ENCODE results near the gene SLC35F2. TPM values are rescaled to one million over a fixed set of nuclear protein-coding genes. Genes with fewer than 3 reads are reported as not detected.

Gene SLC35F2
- total RNA-seq, 3 donors from 2014 or later (not counting 1 experiment from before 2014, with no cell fraction given), result 1.2 to 3.7 (median 2.7) TPM

GRCh38 chr11:107780775-107781174, 77.8 kb downstream of the SLC35F2 start:
- Mint-ChIP-seq H3K36me3 (no peaks in the 10 kb centered on the region), H3K27ac (no peak overlapping the region), H3K9me3 (no peaks in the 10 kb centered on the region), H3K27me3 (ENCODE audit: low read depth in 2 of 2) (peaks cover 0 to 6% of the 10 kb centered on the region in 2 donors), H3K4me1 (no peaks in the 10 kb centered on the region), H3K4me3 (no peak overlapping the region)
- ATAC-seq, result no peak
- 61% methylated on average over 3 of the region's 3 CpGs for WGBS (ENCODE audit: insufficient coverage)
- no peak overlapping the region for H3K27ac ChIP-seq (ENCODE audit: low read length)
- TF ChIP-seq CTCF (IDR thresholded peaks at IDR 0.05), result no peak
- no peaks in the 10 kb centered on the region for H3K9me3 ChIP-seq (ENCODE audit: control insufficient read depth, insufficient read depth, low read length)
- intact Hi-C loops (cut with micrococcal nuclease), result no loop called here
- no peak for DNase-seq
- H3K4me1 ChIP-seq (ENCODE audit: control insufficient read depth, insufficient read depth, low read length), result no peaks in the 10 kb centered on the region
- H3K27me3 ChIP-seq (ENCODE audit: control insufficient read depth, insufficient read depth, low read length), result no peaks in the 10 kb centered on the region
- no peaks in the 10 kb centered on the region for H3K36me3 ChIP-seq (ENCODE audit: control insufficient read depth, insufficient read depth, low read length)
- no peak overlapping the region for H3K4me3 ChIP-seq (ENCODE audit: low read length)

- Histone ChIP-seq H3K4me1 (ENCODE audit: control insufficient read depth, insufficient read depth, low read length) (no peaks in the 10 kb centered on the region), H3K36me3 (ENCODE audit: control insufficient read depth, insufficient read depth, low read length) (no peaks in the 10 kb centered on the region), H3K27ac (ENCODE audit: low read length) (no peak overlapping the region), H3K4me3 (ENCODE audit: low read length) (no peak overlapping the region), H3K9me3 (ENCODE audit: control insufficient read depth, insufficient read depth, low read length) (no peaks in the 10 kb centered on the region), H3K27me3 (ENCODE audit: control insufficient read depth, insufficient read depth, low read length) (no peaks in the 10 kb centered on the region)
- no peak for TF ChIP-seq CTCF (IDR thresholded peaks at IDR 0.05)
- intact Hi-C loops (cut with micrococcal nuclease), result no loop called here
- H3K27ac Mint-ChIP-seq, result no peak overlapping the region
- H3K36me3 Mint-ChIP-seq, result no peaks in the 10 kb centered on the region
- WGBS (ENCODE audit: insufficient coverage), result 78% methylated on average over 3 of the region's 3 CpGs
- DNase-seq (no peak), ATAC-seq (no peak)
- H3K4me1 Mint-ChIP-seq, result no peaks in the 10 kb centered on the region
- no peak overlapping the region for H3K4me3 Mint-ChIP-seq
- no peaks in the 10 kb centered on the region for H3K9me3 Mint-ChIP-seq
- H3K27me3 Mint-ChIP-seq (ENCODE audit: low read depth in 2 of 2), result peaks cover 0 to 2% of the 10 kb centered on the region in 2 donors
Measured at GRCh38 chr11:107780136-107780535, 78.5 kb downstream of the SLC35F2 start.

GRCh38 chr11:107778839-107779517, 79.6 kb downstream of the SLC35F2 start:
- Mint-ChIP-seq H3K27me3 (ENCODE audit: low read depth in 2 of 2) (no peaks in the 10 kb centered on the region), H3K36me3 (no peaks in the 10 kb centered on the region), H3K4me1 (no peaks in the 10 kb centered on the region), H3K27ac (no peak overlapping the region), H3K4me3 (no peak overlapping the region), H3K9me3 (no peaks in the 10 kb centered on the region)
- TF ChIP-seq CTCF (IDR thresholded peaks at IDR 0.05), result no peak
- Histone ChIP-seq H3K36me3 (ENCODE audit: control insufficient read depth, insufficient read depth, low read length) (no peaks in the 10 kb centered on the region), H3K4me1 (ENCODE audit: control insufficient read depth, insufficient read depth, low read length) (no peaks in the 10 kb centered on the region), H3K4me3 (ENCODE audit: low read length) (no peak overlapping the region), H3K9me3 (ENCODE audit: control insufficient read depth, insufficient read depth, low read length) (no peaks in the 10 kb centered on the region), H3K27me3 (ENCODE audit: control insufficient read depth, insufficient read depth, low read length) (no peaks in the 10 kb centered on the region), H3K27ac (ENCODE audit: low read length) (no peak overlapping the region)
- DNase-seq (no peak), ATAC-seq (no peak)
- intact Hi-C loops (cut with micrococcal nuclease), result no loop called here
- 89% methylated on average over 6 of the region's 7 CpGs for WGBS (ENCODE audit: insufficient coverage)

- Histone ChIP-seq H3K9me3 (ENCODE audit: control insufficient read depth, insufficient read depth, low read length) (no peaks in the 10 kb centered on the region), H3K4me1 (ENCODE audit: control insufficient read depth, insufficient read depth, low read length) (no peaks in the 10 kb centered on the region), H3K27ac (ENCODE audit: low read length) (no peak overlapping the region), H3K4me3 (ENCODE audit: low read length) (no peak overlapping the region), H3K36me3 (ENCODE audit: control insufficient read depth, insufficient read depth, low read length) (no peaks in the 10 kb centered on the region), H3K27me3 (ENCODE audit: control insufficient read depth, insufficient read depth, low read length) (no peaks in the 10 kb centered on the region)
- no peak overlapping the region for H3K4me3 Mint-ChIP-seq
- H3K36me3 Mint-ChIP-seq, result no peaks in the 10 kb centered on the region
- intact Hi-C loops (cut with micrococcal nuclease), result no loop called here
- no peaks in the 10 kb centered on the region for H3K4me1 Mint-ChIP-seq
- no peak overlapping the region for H3K27ac Mint-ChIP-seq
- TF ChIP-seq CTCF (IDR thresholded peaks at IDR 0.05), result no peak
- H3K27me3 Mint-ChIP-seq (ENCODE audit: low read depth in 2 of 2), result peaks cover 0 to 5% of the 10 kb centered on the region in 2 donors
- 76% methylated on average over 2 of the region's 2 CpGs for WGBS (ENCODE audit: insufficient coverage)
- no peaks in the 10 kb centered on the region for H3K9me3 Mint-ChIP-seq
- ATAC-seq (no peak), DNase-seq (no peak)
Measured at GRCh38 chr11:107777110-107777509, 81.5 kb downstream of the SLC35F2 start.
